Activated CD4-positive, alpha-beta T cell treated with anti-CD3 and anti-CD28 coated beads for 4 hours (primary cell): ENCODE measurements around the gene MYO5A.
"Not testable (repeated sequence)": the region's sequence is repeated elsewhere in the genome, so short reads cannot be mapped to it uniquely, and the experiment has no call there.

Experiments used
- DNase-seq, 2 donors: peaks; one replicate each; pipeline ENCODE4 v3.0.0-alpha.2; 2020

MYO5A gene

GRCh38 chr15:52528564-52529340, at the start of gene MYO5A:
TSS of gene MYO5A (minus strand) at chr15:52528880. CDS start at chr15:52528806, 74 bp downstream.
- DNase-seq: peak; percentile 76 to 79

GRCh38 chr15:52576692-52577091, 48.0 kb upstream of the MYO5A start:
- DNase-seq: no peak

- not testable (repeated sequence) for DNase-seq
These were observed 46.9 kb upstream of the MYO5A start for GRCh38 chr15:52575573-52575972.

GRCh38 chr15:52575072-52575471, 46.4 kb upstream of the MYO5A start:
- DNase-seq: no peak

GRCh38 chr15:52574623-52575022, 45.9 kb upstream of the MYO5A start:
- DNase-seq: not testable (repeated sequence)

- DNase-seq: peak; percentile 73
These were observed 40.2 kb upstream of the MYO5A start, which contains the start of gene ARPP19 for GRCh38 chr15:52568601-52569585. TSS of gene ARPP19 (minus strand) at chr15:52569030. CDS start at chr15:52568892, 138 bp downstream.

GRCh38 chr15:52567871-52568600, 39.4 kb upstream of the MYO5A start:
- peak; percentile 48 to 50 for DNase-seq

GRCh38 chr15:52566889-52567288, 38.2 kb upstream of the MYO5A start:
- no peak for DNase-seq

- DNase-seq: not testable (repeated sequence)
These were observed 37.0 kb upstream of the MYO5A start for GRCh38 chr15:52565417-52566358.

- no peak for DNase-seq
These were observed 34.9 kb upstream of the MYO5A start for GRCh38 chr15:52563501-52564060.

- DNase-seq: peak; percentile 12 to 14
These were observed 30.9 kb upstream of the MYO5A start for GRCh38 chr15:52559575-52559974.

- DNase-seq: no peak
These were observed 30.3 kb upstream of the MYO5A start for GRCh38 chr15:52559022-52559421.

- peak; percentile 35 to 38 for DNase-seq
These were observed 29.5 kb upstream of the MYO5A start for GRCh38 chr15:52558196-52558595.

- DNase-seq: no peak
These were observed 28.6 kb upstream of the MYO5A start for GRCh38 chr15:52557274-52557641.

- DNase-seq: no peak
These were observed 28.0 kb upstream of the MYO5A start for GRCh38 chr15:52556524-52557273.

GRCh38 chr15:52552303-52552702, 23.6 kb upstream of the MYO5A start:
- DNase-seq: no peak

GRCh38 chr15:52551762-52552161, 23.1 kb upstream of the MYO5A start:
- DNase-seq: no peak

- DNase-seq: not testable (repeated sequence)
These were observed 22.5 kb upstream of the MYO5A start for GRCh38 chr15:52551186-52551585.

- no peak for DNase-seq
These were observed 17.5 kb upstream of the MYO5A start for GRCh38 chr15:52546031-52546751.
